NT2/D1 (cell line): ENCODE results near the gene PDSS2.

ENCODE experiments used
- SUZ12 ChIP-seq: IDR thresholded peaks from 2 replicates; pipeline ENCODE4 v1.6.1; 2011; ENCODE audit not compliant: insufficient read length, insufficient read depth; ENCODE audit errors: extremely low read depth
- YY1 ChIP-seq: IDR thresholded peaks from 2 replicates; pipeline ENCODE4 v1.6.1; 2011; ENCODE audit not compliant: insufficient read length, insufficient read depth

DNA sequence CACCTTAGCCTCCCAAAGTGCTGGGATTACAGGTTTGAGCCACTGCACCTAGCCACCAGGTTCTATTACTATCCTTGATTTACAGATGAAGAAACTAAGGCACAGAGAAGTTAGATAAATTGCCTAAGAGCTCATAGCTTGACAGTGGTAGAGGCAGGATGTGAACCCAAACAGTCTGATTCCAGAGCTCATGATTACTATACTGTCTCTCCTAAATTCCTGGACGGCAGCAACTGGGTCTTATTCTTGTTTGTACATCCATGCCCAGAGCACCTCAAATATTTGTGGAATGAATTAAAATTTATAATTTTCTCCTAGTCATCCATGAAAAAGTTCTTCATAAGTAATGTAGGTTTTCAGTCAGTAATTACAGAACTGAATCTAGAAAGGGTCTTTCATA is 15.1 kb downstream of the PDSS2 start:
- no peak for TF ChIP-seq SUZ12
- no peak for TF ChIP-seq YY1
